Osteocyte (in vitro differentiated cells): ENCODE results near the gene ACAP2. TPM values are rescaled to one million over a fixed set of nuclear protein-coding genes. Genes with fewer than 3 reads are reported as not detected.

Experiments
- DNase-seq: peaks from one replicate; pipeline ENCODE4 v3.0.0; 2021; ENCODE audit warnings: mixed read lengths; ENCODE audit not compliant: unreplicated experiment; ENCODE audit errors: extremely low spot score
- H3K27ac Mint-ChIP-seq: one replicate; pipeline ENCODE4 v1.8.0; 2021; ENCODE audit warnings: mild to moderate bottlenecking, mixed read lengths; ENCODE audit not compliant: unreplicated experiment
- H3K27me3 Mint-ChIP-seq: one replicate; pipeline ENCODE4 v1.8.0; 2021; ENCODE audit warnings: mixed read lengths; ENCODE audit not compliant: unreplicated experiment
- H3K36me3 Mint-ChIP-seq: one replicate; pipeline ENCODE4 v1.8.0; 2021; ENCODE audit warnings: mixed read lengths; ENCODE audit not compliant: unreplicated experiment
- H3K4me1 Mint-ChIP-seq: one replicate; pipeline ENCODE4 v1.8.0; 2021; ENCODE audit warnings: mixed read lengths; ENCODE audit not compliant: unreplicated experiment
- H3K4me3 Mint-ChIP-seq: one replicate; pipeline ENCODE4 v1.8.0; 2021; ENCODE audit warnings: mild to moderate bottlenecking, moderate library complexity, mixed read lengths; ENCODE audit not compliant: unreplicated experiment
- H3K9me3 Mint-ChIP-seq: one replicate; pipeline ENCODE4 v1.8.0; 2021; ENCODE audit warnings: mixed read lengths; ENCODE audit not compliant: unreplicated experiment
- total RNA-seq: library from RNA; stranded (reverse); gene quantifications from 2 replicates; pipeline ENCODE4 v1.2.1, GENCODE V29; 2021
- TF ChIP-seq, protein P1 (sequence below): fragments of 200-600 bp; sonication (generic); IDR thresholded peaks from 2 replicates; pipeline ENCODE4 v1.5.0; 2021; ENCODE audit warnings: antibody characterized with exemption, mild to moderate bottlenecking, moderate library complexity

ACAP2 gene
- total RNA-seq, 1 donor from 2014 or later: 55.1 TPM

DNA sequence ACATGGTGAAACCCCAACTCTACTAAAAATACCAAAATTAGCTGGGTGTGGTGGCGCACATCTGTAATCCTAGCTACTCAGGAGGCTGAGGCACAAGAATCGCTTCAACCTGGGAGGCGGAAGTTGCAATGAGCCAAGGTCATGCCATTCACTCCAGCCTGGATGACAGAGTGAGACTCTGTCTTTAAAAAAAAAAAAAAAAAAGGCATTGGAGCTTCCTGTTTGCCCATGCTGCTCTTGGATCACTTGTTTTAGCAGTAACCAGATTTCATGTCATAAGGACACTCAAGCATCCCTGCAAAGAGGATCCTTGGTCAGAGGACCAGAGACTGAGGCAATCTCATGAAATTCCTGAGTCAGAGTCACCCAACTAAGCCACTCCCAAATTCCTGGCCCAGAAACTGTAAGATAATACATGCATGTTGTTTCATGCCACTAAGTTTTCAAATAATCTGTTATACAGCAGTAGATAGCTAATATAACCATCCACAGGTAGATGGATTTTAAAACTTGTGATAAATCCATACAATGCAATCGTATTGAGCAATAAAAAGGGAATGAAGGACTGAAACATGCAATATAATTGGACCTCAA is 89.8 kb downstream of the ACAP2 start:
- Mint-ChIP-seq H3K27me3 (no peaks in the 10 kb centered on the region), H3K4me1 (peaks cover 24% of the 10 kb centered on the region), H3K36me3 (peaks cover 15% of the 10 kb centered on the region), H3K27ac (peak overlapping the region; percentile 91), H3K9me3 (peaks cover 5% of the 10 kb centered on the region), H3K4me3 (no peak overlapping the region)
- TF ChIP-seq, protein P1, sequence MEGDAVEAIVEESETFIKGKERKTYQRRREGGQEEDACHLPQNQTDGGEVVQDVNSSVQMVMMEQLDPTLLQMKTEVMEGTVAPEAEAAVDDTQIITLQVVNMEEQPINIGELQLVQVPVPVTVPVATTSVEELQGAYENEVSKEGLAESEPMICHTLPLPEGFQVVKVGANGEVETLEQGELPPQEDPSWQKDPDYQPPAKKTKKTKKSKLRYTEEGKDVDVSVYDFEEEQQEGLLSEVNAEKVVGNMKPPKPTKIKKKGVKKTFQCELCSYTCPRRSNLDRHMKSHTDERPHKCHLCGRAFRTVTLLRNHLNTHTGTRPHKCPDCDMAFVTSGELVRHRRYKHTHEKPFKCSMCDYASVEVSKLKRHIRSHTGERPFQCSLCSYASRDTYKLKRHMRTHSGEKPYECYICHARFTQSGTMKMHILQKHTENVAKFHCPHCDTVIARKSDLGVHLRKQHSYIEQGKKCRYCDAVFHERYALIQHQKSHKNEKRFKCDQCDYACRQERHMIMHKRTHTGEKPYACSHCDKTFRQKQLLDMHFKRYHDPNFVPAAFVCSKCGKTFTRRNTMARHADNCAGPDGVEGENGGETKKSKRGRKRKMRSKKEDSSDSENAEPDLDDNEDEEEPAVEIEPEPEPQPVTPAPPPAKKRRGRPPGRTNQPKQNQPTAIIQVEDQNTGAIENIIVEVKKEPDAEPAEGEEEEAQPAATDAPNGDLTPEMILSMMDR: no peak
- no peak for DNase-seq

DNA sequence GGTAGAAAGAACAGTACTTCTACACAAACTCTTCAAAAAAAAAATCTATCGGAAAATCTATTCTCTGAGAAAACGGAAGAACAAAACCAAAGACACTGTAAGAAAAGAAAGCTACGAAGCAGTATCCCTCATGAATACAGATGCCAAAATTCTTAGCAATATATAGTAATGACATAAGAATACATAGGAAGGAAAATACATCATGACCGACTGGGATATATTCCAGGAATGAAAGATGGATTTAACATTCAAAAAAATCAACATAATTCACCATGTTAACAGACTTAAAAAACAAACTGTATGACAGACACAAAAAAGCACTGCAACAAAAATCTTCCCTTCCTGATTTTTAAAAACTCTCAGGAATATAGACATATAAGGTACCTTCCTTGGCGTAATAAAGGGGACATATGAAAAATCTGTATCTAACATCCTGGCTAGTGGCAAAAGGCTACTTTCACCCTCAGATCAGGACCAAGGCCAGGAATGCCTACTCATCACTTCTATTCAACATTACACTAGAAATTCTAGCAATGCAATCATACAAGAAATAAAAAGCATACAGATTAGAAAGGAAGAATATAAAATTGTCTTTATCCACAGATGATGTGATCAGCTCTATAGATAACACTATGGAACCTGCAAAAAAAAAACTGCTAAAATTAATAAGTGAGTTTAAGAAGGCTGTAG is 94.2 kb downstream of the ACAP2 start:
- no peak overlapping the region for H3K4me3 Mint-ChIP-seq
- H3K36me3 Mint-ChIP-seq: peaks cover 7% of the 10 kb centered on the region
- DNase-seq: no peak
- TF ChIP-seq, protein P1: no peak
- no peaks in the 10 kb centered on the region for H3K9me3 Mint-ChIP-seq
- H3K27me3 Mint-ChIP-seq: no peaks in the 10 kb centered on the region
- no peak overlapping the region for H3K27ac Mint-ChIP-seq
- peaks cover 17% of the 10 kb centered on the region for H3K4me1 Mint-ChIP-seq

DNA sequence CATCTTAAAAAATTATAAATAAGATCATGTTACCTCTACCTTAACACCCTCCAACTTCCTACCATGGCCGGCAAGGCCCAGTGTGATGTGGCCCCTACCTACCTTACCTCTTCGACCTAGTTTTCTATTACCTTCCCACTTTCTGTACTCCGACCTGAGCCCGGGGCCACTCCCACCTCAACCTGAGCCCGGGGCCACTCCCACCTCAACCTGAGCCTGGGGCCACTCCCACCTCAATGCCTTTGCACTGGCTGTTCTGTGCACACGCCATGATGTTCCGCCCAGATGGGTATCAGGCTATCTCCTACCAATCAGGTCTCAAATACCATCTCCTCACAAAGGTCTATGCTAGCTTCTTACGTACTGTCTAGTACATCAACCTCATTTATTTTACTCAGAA is 105.1 kb downstream of the ACAP2 start:
- H3K9me3 Mint-ChIP-seq: no peaks in the 10 kb centered on the region
- TF ChIP-seq, protein P1: no peak
- H3K36me3 Mint-ChIP-seq: peaks cover 24% of the 10 kb centered on the region
- H3K27ac Mint-ChIP-seq: no peak overlapping the region
- no peak for DNase-seq
- no peak overlapping the region for H3K4me3 Mint-ChIP-seq
- H3K27me3 Mint-ChIP-seq: no peaks in the 10 kb centered on the region
- peaks cover 7% of the 10 kb centered on the region for H3K4me1 Mint-ChIP-seq

DNA sequence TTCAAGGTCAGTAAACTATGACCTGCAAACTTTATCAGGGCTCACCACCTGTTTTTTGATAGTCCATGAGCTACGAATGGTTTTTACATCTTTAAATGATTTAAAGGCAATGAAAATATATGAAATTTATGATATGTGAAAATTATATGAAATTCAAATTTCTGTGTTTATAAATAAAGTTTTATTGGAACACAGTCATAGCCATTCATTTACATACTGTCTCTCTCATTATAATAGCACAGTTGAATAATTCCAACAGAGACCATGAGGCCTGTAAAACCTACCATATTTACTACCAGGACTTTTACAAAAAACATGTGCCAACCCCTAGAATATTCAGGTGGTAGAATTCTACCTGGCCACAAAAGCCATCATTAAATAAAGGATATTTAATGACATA is 107.9 kb downstream of the ACAP2 start:
- Mint-ChIP-seq H3K9me3 (no peaks in the 10 kb centered on the region), H3K27me3 (no peaks in the 10 kb centered on the region), H3K27ac (no peak overlapping the region), H3K4me1 (peaks cover 7% of the 10 kb centered on the region), H3K4me3 (no peak overlapping the region), H3K36me3 (peaks cover 35% of the 10 kb centered on the region)
- no peak for DNase-seq
- TF ChIP-seq, protein P1: no peak

DNA sequence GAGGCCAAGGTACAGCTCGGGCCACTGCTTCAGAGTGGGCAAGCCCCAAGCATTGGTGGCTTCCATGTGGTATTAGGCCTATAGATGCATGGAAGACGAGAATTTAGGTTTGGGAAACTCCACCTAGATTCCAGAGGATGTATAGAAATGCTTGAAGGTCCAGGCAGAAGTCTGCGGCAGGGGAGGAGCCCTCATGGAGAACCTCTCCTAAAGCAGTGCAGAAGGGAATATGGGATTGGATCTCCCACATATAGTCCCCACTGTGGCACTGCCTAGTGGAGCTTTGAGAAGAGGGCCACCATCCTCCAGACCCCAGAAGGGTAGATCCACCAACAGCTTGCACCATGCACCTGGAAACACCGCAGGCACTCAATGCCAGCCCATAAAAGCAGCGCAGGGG is 123.8 kb downstream of the ACAP2 start:
- no peaks in the 10 kb centered on the region for H3K27me3 Mint-ChIP-seq
- TF ChIP-seq, protein P1: no peak
- no peaks in the 10 kb centered on the region for H3K9me3 Mint-ChIP-seq
- no peaks in the 10 kb centered on the region for H3K4me1 Mint-ChIP-seq
- no peak overlapping the region for H3K4me3 Mint-ChIP-seq
- DNase-seq: no peak
- no peak overlapping the region for H3K27ac Mint-ChIP-seq
- peaks cover 34% of the 10 kb centered on the region for H3K36me3 Mint-ChIP-seq
